Panc1 (cell line): ENCODE results near the gene BOLA1. TPM values are rescaled to one million over a fixed set of nuclear protein-coding genes. Genes with fewer than 3 reads are reported as not detected.

Experiments
- ATAC-seq: fragments of 200-7000 bp; cut with Tn5 transposase; 2 replicates; pipeline ENCODE4 v1.9.1; 2020; ENCODE audit warnings: mild to moderate bottlenecking, moderate library complexity
- BruUV-seq: library from RNA; stranded (reverse); fragments of 400-500 nt; replicated peaks from 2 replicates; lab custom pipeline; 2021; lab: Mats Ljungman, UMichigan
- CTCF ChIA-PET: fragments of 300-600 bp; sonication (Branson Sonifier 250); formaldehyde crosslinking; loops from one replicate; lab custom pipeline; 2022; ENCODE audit warnings: antibody characterized with exemption; lab: Charles Lee
- POLR2A ChIA-PET: fragments of 300-600 bp; sonication (Branson Sonifier 250); formaldehyde crosslinking; loops from one replicate; lab custom pipeline; 2022; ENCODE audit warnings: antibody characterized with exemption; lab: Charles Lee
- DNase-seq: peaks from one replicate; pipeline ENCODE4 v3.0.0-alpha.2; 2010; ENCODE audit warnings: low read depth, low spot score
- H3K27ac ChIP-seq: 2 replicates; pipeline ENCODE4 v1.5.1; 2011; ENCODE audit warnings: mild to moderate bottlenecking, low read length, inconsistent platforms
- H3K27me3 ChIP-seq: fragments of 200-500 bp; sonication (Bioruptor generic); 2 replicates; pipeline ENCODE4 v1.6.0; 2014; ENCODE audit warnings: low read length, inconsistent platforms; ENCODE audit not compliant: control insufficient read depth, insufficient read depth
- H3K36me3 ChIP-seq: fragments of 200-500 bp; sonication (Bioruptor generic); 2 replicates; pipeline ENCODE4 v1.5.1; 2014; ENCODE audit warnings: inconsistent platforms, mild to moderate bottlenecking, low read length, moderate library complexity; ENCODE audit not compliant: control insufficient read depth, insufficient read depth
- H3K4me1 ChIP-seq: 2 replicates; pipeline ENCODE4 v1.5.1; 2011; ENCODE audit warnings: inconsistent platforms, mild to moderate bottlenecking, low read length, moderate library complexity; ENCODE audit not compliant: control insufficient read depth, insufficient read depth
- H3K4me3 ChIP-seq, 2 experiments: 2 replicates each; pipeline ENCODE4 v1.5.1; 2011 to 2012; ENCODE audit warnings: low read depth in 2 of 2, low read length in 2 of 2, mild to moderate bottlenecking in 2 of 2, inconsistent platforms in 1 of 2, moderate library complexity in 1 of 2
- H3K9me3 ChIP-seq: fragments of 200-500 bp; sonication (Bioruptor generic); 2 replicates; pipeline ENCODE4 v1.5.1; 2014; ENCODE audit warnings: low read depth, mild to moderate bottlenecking, inconsistent platforms, low read length, moderate library complexity; ENCODE audit not compliant: control insufficient read depth, insufficient read depth
- CTCF ChIP-seq: fragments of 450-650 bp; IDR thresholded peaks from 2 replicates; pipeline ENCODE4 v1.5.1; 2017; ENCODE audit warnings: mild to moderate bottlenecking
- POLR2AphosphoS5 ChIP-seq: IDR thresholded peaks from 2 replicates; pipeline ENCODE4 v1.6.1; 2012; ENCODE audit warnings: mild to moderate bottlenecking, low read depth, low read length, moderate library complexity
- SIN3A ChIP-seq: IDR thresholded peaks from 2 replicates; pipeline ENCODE4 v1.6.1; 2012; ENCODE audit warnings: low read depth, mild to moderate bottlenecking, low read length, moderate library complexity, borderline replicate concordance; ENCODE audit not compliant: insufficient read depth
- TCF7L2 ChIP-seq: IDR thresholded peaks from 2 replicates; pipeline ENCODE4 v1.6.1; 2011; ENCODE audit warnings: mild to moderate bottlenecking, low read depth, low read length, inconsistent platforms
- in situ Hi-C: cut with HindIII; loops from 2 replicates; pipeline ENCODE4 v1.10.0; 2016; ENCODE audit warnings: low sequenced_read_pairs, low pct_unique_long_range_greater_than_20kb
- intact Hi-C: fragments of 100-400 bp; cut with micrococcal nuclease; formaldehyde crosslinking; loops from one replicate; pipeline ENCODE4 v1.10.0; 2022; ENCODE audit not compliant: unreplicated experiment
- total RNA-seq: library from RNA; stranded (reverse); gene quantifications from one replicate; pipeline ENCODE4 v1.2.1, GENCODE V29; 2021; ENCODE audit not compliant: unreplicated experiment
- TF ChIP-seq, protein P1 (sequence below), 2 experiments: IDR thresholded peaks; 2 replicates each; pipeline ENCODE4 v1.6.1; 2011 to 2012; ENCODE audit warnings: low read depth in 2 of 2, control low read depth in 1 of 2, low read length in 1 of 2, mild to moderate bottlenecking in 1 of 2, moderate library complexity in 1 of 2; ENCODE audit not compliant: insufficient read depth in 1 of 2

BOLA1 gene
- total RNA-seq, 1 experiment from 2014 or later: 14.6 TPM

- no peaks in the 10 kb centered on the region for H3K27me3 ChIP-seq
- no peaks in the 10 kb centered on the region for H3K9me3 ChIP-seq
- peaks cover 9% of the 10 kb centered on the region for H3K36me3 ChIP-seq
- in situ Hi-C loops: no loop called here
- ATAC-seq (no peak), DNase-seq (no peak)
- intact Hi-C loops: no loop called here
- no peak overlapping the region for H3K27ac ChIP-seq
- no TSS peak for BruUV-seq
- ChIA-PET POLR2A (no interaction called here), CTCF (no interaction called here)
- H3K4me3 ChIP-seq: no peak overlapping the region
- no peak for TF ChIP-seq CTCF
- TF ChIP-seq, protein P1, sequence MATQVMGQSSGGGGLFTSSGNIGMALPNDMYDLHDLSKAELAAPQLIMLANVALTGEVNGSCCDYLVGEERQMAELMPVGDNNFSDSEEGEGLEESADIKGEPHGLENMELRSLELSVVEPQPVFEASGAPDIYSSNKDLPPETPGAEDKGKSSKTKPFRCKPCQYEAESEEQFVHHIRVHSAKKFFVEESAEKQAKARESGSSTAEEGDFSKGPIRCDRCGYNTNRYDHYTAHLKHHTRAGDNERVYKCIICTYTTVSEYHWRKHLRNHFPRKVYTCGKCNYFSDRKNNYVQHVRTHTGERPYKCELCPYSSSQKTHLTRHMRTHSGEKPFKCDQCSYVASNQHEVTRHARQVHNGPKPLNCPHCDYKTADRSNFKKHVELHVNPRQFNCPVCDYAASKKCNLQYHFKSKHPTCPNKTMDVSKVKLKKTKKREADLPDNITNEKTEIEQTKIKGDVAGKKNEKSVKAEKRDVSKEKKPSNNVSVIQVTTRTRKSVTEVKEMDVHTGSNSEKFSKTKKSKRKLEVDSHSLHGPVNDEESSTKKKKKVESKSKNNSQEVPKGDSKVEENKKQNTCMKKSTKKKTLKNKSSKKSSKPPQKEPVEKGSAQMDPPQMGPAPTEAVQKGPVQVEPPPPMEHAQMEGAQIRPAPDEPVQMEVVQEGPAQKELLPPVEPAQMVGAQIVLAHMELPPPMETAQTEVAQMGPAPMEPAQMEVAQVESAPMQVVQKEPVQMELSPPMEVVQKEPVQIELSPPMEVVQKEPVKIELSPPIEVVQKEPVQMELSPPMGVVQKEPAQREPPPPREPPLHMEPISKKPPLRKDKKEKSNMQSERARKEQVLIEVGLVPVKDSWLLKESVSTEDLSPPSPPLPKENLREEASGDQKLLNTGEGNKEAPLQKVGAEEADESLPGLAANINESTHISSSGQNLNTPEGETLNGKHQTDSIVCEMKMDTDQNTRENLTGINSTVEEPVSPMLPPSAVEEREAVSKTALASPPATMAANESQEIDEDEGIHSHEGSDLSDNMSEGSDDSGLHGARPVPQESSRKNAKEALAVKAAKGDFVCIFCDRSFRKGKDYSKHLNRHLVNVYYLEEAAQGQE (IDR thresholded peaks at IDR 0.05; ENCODE audit: insufficient read depth in 1 of 2, low read depth in 2 of 2, low read length in 1 of 2): no peak
- no peak for TF ChIP-seq SIN3A
- no peak for TF ChIP-seq POLR2AphosphoS5
- no peak for TF ChIP-seq TCF7L2
- H3K4me1 ChIP-seq: peaks cover 17% of the 10 kb centered on the region
Observed at GRCh38 chr1:149931212-149931790, 31.9 kb downstream of the BOLA1 start.

GRCh38 chr1:149932474-149932873, 33.1 kb downstream of the BOLA1 start:
- ATAC-seq (no peak), DNase-seq (no peak)
- H3K9me3 ChIP-seq: no peaks in the 10 kb centered on the region
- in situ Hi-C loops (no loop called here), intact Hi-C loops (no loop called here)
- H3K27ac ChIP-seq: no peak overlapping the region
- TF ChIP-seq, protein P1 (IDR thresholded peaks at IDR 0.05; ENCODE audit: insufficient read depth in 1 of 2, low read depth in 2 of 2, low read length in 1 of 2): no peak
- TF ChIP-seq POLR2AphosphoS5 (no peak), TCF7L2 (no peak), SIN3A (no peak), CTCF (no peak)
- POLR2A ChIA-PET: no interaction called here
- H3K36me3 ChIP-seq: peaks cover 2% of the 10 kb centered on the region; the same call in 1 of the 2 replicates
- no peak overlapping the region for H3K4me3 ChIP-seq
- H3K4me1 ChIP-seq: peaks cover 19% of the 10 kb centered on the region
- H3K27me3 ChIP-seq: no peaks in the 10 kb centered on the region
- no TSS peak for BruUV-seq
- CTCF ChIA-PET: no interaction called here
